Measurements from ENCODE around the gene ANKRD36.
"Not testable (repeated sequence)": the region's sequence is repeated elsewhere in the genome, so short reads cannot be mapped to it uniquely, and the experiment has no call there.

Gene ANKRD36

GRCh38 chr2:97113050-97113881 is at the start of gene ANKRD36:
Gene ANKRD36, plus strand, starts transcription at chr2:97113153. Its CDS starts 587 bp downstream, at chr2:97113740.
- DNase-seq (ENCODE audit: low read depth) = not testable (repeated sequence)
- TF ChIP-seq CTCF (IDR thresholded peaks at IDR 0.05; ENCODE audit: control insufficient read depth, insufficient read depth, low read depth, low read length, missing control alignments) = peak; percentile 48
- peak within 1 kb of the TSS; percentile 68 for H3K4me3 ChIP-seq (ENCODE audit: control insufficient read depth, low read depth, low read length)

- DNase-seq (ENCODE audit: low read depth); H3K4me3 ChIP-seq (ENCODE audit: control insufficient read depth, low read depth, low read length): not testable (repeated sequence)
These were observed 46.9 kb upstream of the ANKRD36 start for GRCh38 chr2:97066030-97066429.

GRCh38 chr2:97067279-97068004 is 45.5 kb upstream of the ANKRD36 start:
- H3K4me3 ChIP-seq (ENCODE audit: control insufficient read depth, low read depth, low read length) = no peak overlapping the region
- no peak for DNase-seq (ENCODE audit: low read depth)
- TF ChIP-seq CTCF (IDR thresholded peaks at IDR 0.05; ENCODE audit: control insufficient read depth, insufficient read depth, low read depth, low read length, missing control alignments) = no peak

- no peak for DNase-seq (ENCODE audit: low read depth)
- no peak overlapping the region for H3K4me3 ChIP-seq (ENCODE audit: control insufficient read depth, low read depth, low read length)
- TF ChIP-seq CTCF (IDR thresholded peaks at IDR 0.05; ENCODE audit: control insufficient read depth, insufficient read depth, low read depth, low read length, missing control alignments) = no peak
These were observed 44.9 kb upstream of the ANKRD36 start for GRCh38 chr2:97068074-97068473.

GRCh38 chr2:97068722-97069121 is 44.2 kb upstream of the ANKRD36 start:
- not testable (repeated sequence) for H3K4me3 ChIP-seq (ENCODE audit: control insufficient read depth, low read depth, low read length); DNase-seq (ENCODE audit: low read depth)

- not testable (repeated sequence) for DNase-seq (ENCODE audit: low read depth); H3K4me3 ChIP-seq (ENCODE audit: control insufficient read depth, low read depth, low read length)
These were observed 42.0 kb upstream of the ANKRD36 start for GRCh38 chr2:97070915-97071314.

GRCh38 chr2:97077213-97077612 is 35.7 kb upstream of the ANKRD36 start:
- H3K4me3 ChIP-seq (ENCODE audit: control insufficient read depth, low read depth, low read length); DNase-seq (ENCODE audit: low read depth): not testable (repeated sequence)

- DNase-seq (ENCODE audit: low read depth); H3K4me3 ChIP-seq (ENCODE audit: control insufficient read depth, low read depth, low read length): not testable (repeated sequence)
These were observed 32.1 kb upstream of the ANKRD36 start for GRCh38 chr2:97080855-97081254.

- DNase-seq (ENCODE audit: low read depth); H3K4me3 ChIP-seq (ENCODE audit: control insufficient read depth, low read depth, low read length): not testable (repeated sequence)
These were observed 30.7 kb upstream of the ANKRD36 start for GRCh38 chr2:97082206-97082605.

GRCh38 chr2:97083516-97083915 is 29.4 kb upstream of the ANKRD36 start:
- not testable (repeated sequence) for H3K4me3 ChIP-seq (ENCODE audit: control insufficient read depth, low read depth, low read length); DNase-seq (ENCODE audit: low read depth)

GRCh38 chr2:97085093-97085492 is 27.9 kb upstream of the ANKRD36 start:
- not testable (repeated sequence) for DNase-seq (ENCODE audit: low read depth)

GRCh38 chr2:97088706-97089105 is 24.2 kb upstream of the ANKRD36 start:
- DNase-seq (ENCODE audit: low read depth); H3K4me3 ChIP-seq (ENCODE audit: control insufficient read depth, low read depth, low read length): not testable (repeated sequence)

More at GRCh38 chr2:97085093-97085492, 27.9 kb upstream of the ANKRD36 start:
- not testable (repeated sequence) for H3K4me3 ChIP-seq (ENCODE audit: control insufficient read depth, low read depth, low read length)

- not testable (repeated sequence) for H3K4me3 ChIP-seq (ENCODE audit: control insufficient read depth, low read depth, low read length); DNase-seq (ENCODE audit: low read depth)
These were observed 20.0 kb upstream of the ANKRD36 start for GRCh38 chr2:97092946-97093345.

GRCh38 chr2:97093983-97094771 is 18.8 kb upstream of the ANKRD36 start:
- DNase-seq (ENCODE audit: low read depth) = not testable (repeated sequence)
- peak overlapping the region; percentile 27 for H3K4me3 ChIP-seq (ENCODE audit: control insufficient read depth, low read depth, low read length)

Measured in AG09309 (cell line).